ENCODE data around the gene GPR27. TPM values are rescaled to one million over a fixed set of nuclear protein-coding genes. Genes with fewer than 3 reads are reported as not detected.
A peak's percentile ranks its signal among the peaks of the same experiment; 100 is the strongest.

The GPR27 gene
- total RNA-seq (1 to 10 TPM in 2 of 4 donors, under 1 TPM in 2; 0.93 to 1.2 (median 1.0) TPM), polyA plus RNA-seq (under 1 TPM; 0.03 to 0.21 (median 0.10) TPM)
- long read RNA-seq, donor 1, result 0 reads
- long read RNA-seq, donor 2, partial matches to known transcripts, result 0 of 4 reads
- long read RNA-seq, donor 2, other reads (novel, unspliced or antisense), result 0 of 4 reads

GRCh38 chr3:71753701-71754609 lies at the start of gene GPR27:
Gene GPR27, plus strand, starts transcription at chr3:71753855. Its CDS starts 195 bp downstream, at chr3:71754050.
- WGBS, 3 donors, result 0 to 1% (median 1%) methylated on average over 68 to 131 of the region's 131 CpGs
- ATAC-seq (peak in 3 of 4 donors; percentile 38 to 44 (median 38)), DNase-seq (peak; percentile 17 to 53)
- no peaks in the 10 kb centered on the region for H3K9me3 ChIP-seq
- no peaks in the 10 kb centered on the region for H3K4me1 ChIP-seq
- H3K27me3 ChIP-seq (ENCODE audit: insufficient read depth in 3 of 3, low read length in 2 of 3), result peaks cover 0 to 47% (median 11%) of the 10 kb centered on the region in 3 donors
- intact Hi-C loops (cut with DNase I), result no loop called here
- no peak for TF ChIP-seq CTCF (IDR thresholded peaks at IDR 0.05)
- no peak within 1 kb of the TSS for H3K27ac ChIP-seq
- peak within 1 kb of the TSS; percentile 61 for H3K4me3 ChIP-seq
- H3K36me3 ChIP-seq (ENCODE audit: insufficient read depth in 1 of 2, low read depth in 1 of 2), result no peaks in the 10 kb centered on the region

GRCh38 chr3:71704915-71705314 lies 48.7 kb upstream of the GPR27 start:
- DNase-seq, result no peak
- no peak overlapping the region for H3K4me3 ChIP-seq
- TF ChIP-seq CTCF (IDR thresholded peaks at IDR 0.05), result no peak
- no peaks in the 10 kb centered on the region for H3K27me3 ChIP-seq (ENCODE audit: insufficient read depth in 3 of 3, low read length in 2 of 3)
- H3K9me3 ChIP-seq, result no peaks in the 10 kb centered on the region
- intact Hi-C loops (cut with DNase I), result no loop called here
- peak in 2 of 4 donors; percentile 57 to 65 for ATAC-seq
- no peak overlapping the region for H3K27ac ChIP-seq
- peaks cover 0 to 4% of the 10 kb centered on the region in 2 donors for H3K36me3 ChIP-seq (ENCODE audit: insufficient read depth in 1 of 2, low read depth in 1 of 2)
- H3K4me1 ChIP-seq, result peaks cover 4% of the 10 kb centered on the region

GRCh38 chr3:71705681-71706080 lies 48.0 kb upstream of the GPR27 start:
- H3K4me3 ChIP-seq, result no peak overlapping the region
- no peaks in the 10 kb centered on the region for H3K27me3 ChIP-seq (ENCODE audit: insufficient read depth in 3 of 3, low read length in 2 of 3)
- H3K9me3 ChIP-seq, result no peaks in the 10 kb centered on the region
- peaks cover 4% of the 10 kb centered on the region for H3K4me1 ChIP-seq
- DNase-seq, result no peak
- no peak overlapping the region for H3K27ac ChIP-seq
- no peak for TF ChIP-seq CTCF (IDR thresholded peaks at IDR 0.05)
- 90 to 95% (median 93%) methylated on average over 5 of the region's 5 CpGs for WGBS, 3 donors
- H3K36me3 ChIP-seq (ENCODE audit: insufficient read depth in 1 of 2, low read depth in 1 of 2), result peaks cover 0 to 7% of the 10 kb centered on the region in 2 donors
- ATAC-seq, result no peak
- intact Hi-C loops (cut with DNase I), result no loop called here

- Histone ChIP-seq H3K36me3 (ENCODE audit: insufficient read depth in 1 of 2, low read depth in 1 of 2) (peaks cover 0 to 7% of the 10 kb centered on the region in 2 donors), H3K4me3 (no peak overlapping the region), H3K27me3 (ENCODE audit: insufficient read depth in 3 of 3, low read length in 2 of 3) (no peaks in the 10 kb centered on the region), H3K27ac (no peak overlapping the region), H3K4me1 (peaks cover 4% of the 10 kb centered on the region), H3K9me3 (no peaks in the 10 kb centered on the region)
- DNase-seq, result no peak
- TF ChIP-seq CTCF (IDR thresholded peaks at IDR 0.05), result no peak
- 95 to 96% (median 95%) methylated on average over 5 of the region's 5 CpGs for WGBS, 3 donors
- intact Hi-C loops (cut with DNase I), result no loop called here
- ATAC-seq, result no peak
Observed at GRCh38 chr3:71707595-71707994, 46.1 kb upstream of the GPR27 start.
